ENCODE measurements around the gene PIGL.
"Not testable (repeated sequence)": the region's sequence is repeated elsewhere in the genome, so short reads cannot be mapped to it uniquely, and the experiment has no call there.

The PIGL gene

DNA sequence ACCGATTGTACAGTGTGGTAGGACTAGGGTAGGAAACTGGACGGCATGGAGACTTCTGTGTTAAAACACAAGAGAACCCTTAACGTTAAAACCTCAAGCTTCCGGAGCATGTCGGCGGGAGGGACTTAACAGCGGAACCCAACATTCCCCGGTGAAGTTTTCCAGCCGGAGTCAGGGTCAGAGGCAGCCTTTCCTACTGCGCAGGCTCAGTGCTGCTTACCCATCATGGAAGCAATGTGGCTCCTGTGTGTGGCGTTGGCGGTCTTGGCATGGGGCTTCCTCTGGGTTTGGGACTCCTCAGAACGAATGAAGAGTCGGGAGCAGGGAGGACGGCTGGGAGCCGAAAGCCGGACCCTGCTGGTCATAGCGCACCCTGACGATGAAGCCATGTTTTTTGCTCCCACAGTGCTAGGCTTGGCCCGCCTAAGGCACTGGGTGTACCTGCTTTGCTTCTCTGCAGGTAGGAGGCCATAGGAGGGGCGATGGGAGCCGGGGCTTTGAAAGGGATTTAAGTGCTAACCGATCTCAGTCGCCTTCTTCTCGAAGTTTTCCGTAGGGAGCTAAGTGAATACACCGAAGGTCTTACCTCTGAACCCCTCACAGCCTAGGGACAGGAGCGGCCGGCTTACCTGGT, at the start of gene PIGL:
TSS of gene PIGL (plus strand) at position 209 of the 634 bp plus-strand sequence. CDS start at position 226, 17 bp downstream.
- DNase-seq (ENCODE audit: low spot score) = peak; percentile 90

DNA sequence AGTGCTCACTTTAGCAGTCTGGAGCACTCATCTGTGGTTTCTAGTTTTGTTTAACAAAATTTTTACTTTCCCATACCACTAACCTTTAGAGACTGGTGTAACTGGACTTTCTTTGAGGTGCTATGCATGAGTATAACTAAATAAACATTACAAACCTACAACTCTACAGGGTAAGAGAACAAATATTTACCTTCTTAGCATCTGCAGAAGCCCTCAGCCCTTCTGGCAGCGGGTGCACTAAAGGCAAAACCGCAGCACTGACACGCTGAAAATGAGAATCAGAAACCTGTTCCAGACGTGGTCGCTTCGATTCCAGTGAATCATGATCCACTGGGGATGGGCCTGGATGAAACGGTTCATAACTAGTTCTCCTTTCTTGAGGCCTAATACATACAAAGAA, 45.4 kb upstream of the PIGL start:
- no peak for DNase-seq (ENCODE audit: low spot score)

DNA sequence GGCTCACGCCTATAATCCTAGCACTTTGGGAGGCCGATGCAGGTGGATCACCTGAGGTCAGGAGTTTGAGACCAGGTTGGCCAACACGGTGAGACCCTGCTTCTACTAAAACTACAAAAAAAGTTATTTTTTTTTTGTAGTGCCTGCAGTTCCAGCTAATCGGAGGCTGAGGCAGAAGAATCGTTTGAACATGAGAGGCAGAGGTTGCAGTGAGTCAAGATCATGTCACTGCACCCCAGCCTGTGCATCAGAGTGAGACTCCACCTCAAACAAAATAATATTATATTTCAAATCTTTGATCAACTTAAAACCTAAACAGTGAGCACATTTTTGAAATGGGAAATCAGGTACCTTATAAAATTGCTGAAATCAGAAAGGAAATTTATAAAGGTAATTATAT, 38.2 kb upstream of the PIGL start:
- no peak for DNase-seq (ENCODE audit: low spot score)

DNA sequence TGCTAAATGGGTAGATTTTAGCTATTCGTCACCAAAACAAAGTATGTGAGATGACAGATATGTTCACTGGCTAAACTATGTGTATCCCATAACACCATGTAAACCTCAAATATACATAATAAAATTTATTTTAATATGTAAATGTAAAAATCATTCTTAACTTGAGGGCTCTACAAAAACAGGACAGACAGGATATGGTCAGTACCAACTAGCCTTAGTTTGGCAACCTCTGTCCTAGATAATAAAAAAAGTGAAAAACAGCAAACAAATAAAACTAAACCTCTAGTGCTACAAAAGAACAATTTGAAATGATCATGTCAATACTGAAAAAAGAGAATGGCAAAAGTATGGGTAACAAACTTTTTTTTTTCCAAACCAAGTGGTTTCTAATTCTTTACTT, 35.4 kb upstream of the PIGL start:
- DNase-seq (ENCODE audit: low spot score) = no peak

DNA sequence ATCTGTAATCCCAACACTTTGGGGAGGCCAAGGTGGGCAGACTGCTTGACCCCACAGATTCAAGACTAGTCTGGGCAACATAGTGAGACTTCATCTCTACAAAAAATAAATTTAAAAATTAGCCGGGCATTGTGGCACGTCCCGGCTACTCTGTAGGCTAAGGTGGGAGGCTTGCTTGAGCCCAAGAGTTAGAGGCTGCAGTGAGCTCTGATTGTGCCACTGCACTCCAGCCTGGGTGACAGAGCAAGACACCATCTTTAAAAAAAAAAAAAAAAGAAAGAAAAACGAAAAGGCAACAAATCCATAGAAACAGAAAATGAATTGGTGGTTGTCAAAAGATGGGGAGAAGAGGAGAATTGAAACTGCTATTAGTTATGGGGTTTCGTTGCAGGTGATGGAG, 29.4 kb upstream of the PIGL start:
- DNase-seq (ENCODE audit: low spot score) = no peak

GRCh38 chr17:16189791-16190348, 27.1 kb upstream of the PIGL start:
- no peak for DNase-seq (ENCODE audit: low spot score)

DNA sequence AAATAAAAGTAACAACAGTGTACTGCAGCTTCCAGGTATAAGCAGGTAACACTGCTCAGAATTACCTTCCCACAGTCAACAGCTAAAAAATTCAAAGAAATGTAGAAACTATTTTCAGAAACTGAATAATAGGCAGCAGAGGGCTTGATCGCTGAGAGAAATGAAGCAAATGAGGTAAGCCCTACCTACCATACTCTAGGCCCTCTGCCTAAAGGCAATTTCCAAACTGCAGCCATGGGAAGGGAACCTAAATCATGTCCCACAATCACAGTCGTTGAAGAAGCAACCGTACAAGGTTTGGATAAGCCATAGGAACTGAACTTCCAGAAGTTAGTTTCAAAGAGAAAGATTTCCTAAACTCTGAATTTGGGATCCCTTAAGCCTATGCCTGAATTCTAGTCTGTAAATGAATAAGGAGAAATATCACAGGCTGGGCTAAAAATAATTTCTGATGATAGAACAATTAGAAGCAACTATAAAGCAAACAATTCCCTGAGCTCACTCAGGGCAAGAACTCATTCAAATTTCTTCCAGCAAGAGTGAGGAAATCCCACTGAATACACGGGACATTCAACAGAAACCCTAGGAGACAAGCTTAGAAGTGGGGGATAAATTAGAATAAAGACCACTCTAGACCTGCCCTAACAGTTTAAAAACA, 26.2 kb upstream of the PIGL start:
- DNase-seq (ENCODE audit: low spot score) = no peak

GRCh38 chr17:16191604-16192003, 25.4 kb upstream of the PIGL start:
- DNase-seq (ENCODE audit: low spot score) = no peak

DNA sequence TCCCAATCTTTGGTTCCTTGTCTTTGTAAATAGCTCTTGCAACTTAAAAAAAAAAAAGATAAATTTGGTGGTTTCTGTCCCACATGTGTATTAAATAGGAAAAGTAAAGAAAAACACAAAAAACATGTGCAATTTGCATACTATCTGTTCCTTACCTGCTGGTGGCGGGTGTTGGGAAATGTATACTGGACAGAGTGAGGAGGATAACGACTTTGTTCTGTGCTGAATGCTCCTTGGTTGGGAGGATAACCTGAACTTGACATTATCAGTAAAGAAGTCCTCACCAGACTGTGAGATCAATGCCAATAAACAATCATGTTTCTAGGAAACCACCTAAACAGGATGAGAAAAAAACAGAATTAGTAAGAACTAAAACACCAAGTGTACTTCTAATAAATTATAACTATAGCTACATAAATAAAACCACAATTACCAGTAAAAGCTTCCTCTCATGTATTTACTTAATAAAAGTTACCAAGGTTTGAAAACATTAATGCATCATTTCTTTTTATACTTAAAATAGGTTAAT, 22.6 kb upstream of the PIGL start:
- not testable (repeated sequence) for DNase-seq (ENCODE audit: low spot score)

DNA sequence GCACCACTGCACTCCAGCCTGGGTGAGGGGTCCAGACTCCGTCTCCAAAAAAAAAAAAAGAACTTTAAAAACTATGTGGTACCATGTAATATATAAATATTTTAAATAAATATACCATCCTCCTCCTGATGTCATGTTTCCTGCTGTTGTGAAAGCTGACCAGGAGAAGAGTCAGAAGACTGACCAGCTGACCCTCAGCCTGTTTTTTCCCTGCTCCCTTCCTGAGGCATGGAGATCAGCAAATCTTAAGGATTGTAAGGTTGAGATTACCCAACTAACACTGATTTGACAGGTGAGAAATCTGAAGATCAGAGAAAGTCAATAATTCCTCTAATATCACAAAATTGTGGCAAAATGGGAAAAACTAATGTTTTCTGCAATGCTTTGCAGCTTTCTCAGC, 19.7 kb upstream of the PIGL start:
- no peak for DNase-seq (ENCODE audit: low spot score)

- no peak for DNase-seq (ENCODE audit: low spot score)
Measured at GRCh38 chr17:16199093-16199492, 17.9 kb upstream of the PIGL start.

DNA sequence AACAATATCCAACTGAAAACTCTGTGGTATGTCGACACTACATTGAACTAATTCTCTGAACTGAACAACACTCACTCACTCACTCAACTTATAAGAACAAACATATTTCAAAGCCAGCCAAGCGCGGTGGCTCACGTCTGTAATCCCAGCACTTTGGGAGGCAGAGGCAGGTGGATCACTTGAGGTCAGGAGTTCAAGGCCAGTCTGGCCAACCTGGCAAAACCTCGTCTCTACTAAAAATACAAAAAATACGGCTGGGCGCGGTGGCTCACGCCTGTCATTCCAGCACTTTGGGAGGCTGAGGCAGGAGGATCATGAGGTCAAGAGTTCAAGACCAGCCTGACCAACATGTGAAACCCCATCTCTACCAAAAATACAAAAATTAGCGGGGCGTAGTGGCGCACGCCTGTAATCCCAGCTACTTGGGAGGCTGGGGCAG, 15.3 kb upstream of the PIGL start:
- not testable (repeated sequence) for DNase-seq (ENCODE audit: low spot score)

DNA sequence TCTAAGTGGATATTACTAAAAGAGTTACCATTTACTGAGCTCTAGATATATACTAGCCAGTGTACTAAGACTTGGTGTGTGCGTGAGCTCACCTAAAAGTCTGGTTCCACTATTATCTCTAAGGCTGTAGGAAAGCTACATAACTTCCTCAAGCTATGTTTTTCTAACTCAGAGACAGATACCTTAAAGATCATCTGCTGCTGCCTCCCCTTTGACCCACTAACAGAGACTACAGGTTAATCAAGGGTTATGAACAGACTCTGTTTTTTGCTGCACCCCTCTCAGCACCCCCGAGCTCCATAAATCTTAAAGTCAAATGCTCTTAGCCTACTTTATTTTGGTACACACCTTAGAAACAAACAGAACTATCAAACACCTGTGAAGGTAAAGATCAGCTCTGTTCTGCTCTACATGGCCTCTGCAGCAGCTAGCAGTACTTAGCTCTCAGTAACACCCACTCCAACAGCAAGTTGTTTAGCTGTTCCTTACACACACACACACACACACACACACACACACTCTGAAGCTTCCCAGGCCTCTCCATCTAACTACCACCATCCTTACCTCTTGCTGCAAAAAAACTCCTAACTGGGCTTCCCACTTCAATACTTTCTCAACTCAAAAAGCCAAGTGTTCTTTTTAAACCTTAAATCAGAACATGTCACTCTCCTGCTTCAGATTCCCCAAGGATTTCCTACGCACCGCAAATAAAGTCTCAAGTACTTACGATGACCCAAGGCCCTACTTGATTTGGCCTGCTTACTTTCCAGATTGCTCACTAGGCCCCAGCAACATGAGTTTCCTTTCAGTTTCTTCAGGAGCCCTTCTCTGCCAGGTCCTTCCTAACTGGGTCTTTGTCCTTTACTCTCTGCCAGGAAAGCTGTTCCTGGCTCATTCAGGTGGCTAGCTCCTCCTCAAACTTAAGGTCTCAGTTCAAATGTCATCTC, 14.2 kb upstream of the PIGL start:
- not testable (repeated sequence) for DNase-seq (ENCODE audit: low spot score)

GRCh38 chr17:16204763-16205162, 12.2 kb upstream of the PIGL start:
- DNase-seq (ENCODE audit: low spot score) = not testable (repeated sequence)

- no peak for DNase-seq (ENCODE audit: low spot score)
Measured at GRCh38 chr17:16211590-16211989, 5.4 kb upstream of the PIGL start.

- no peak for DNase-seq (ENCODE audit: low spot score)
Measured at GRCh38 chr17:16212793-16213192, 4.2 kb upstream of the PIGL start.

- no peak for DNase-seq (ENCODE audit: low spot score)
Measured at GRCh38 chr17:16214190-16215001, 2.6 kb upstream of the PIGL start.

DNA sequence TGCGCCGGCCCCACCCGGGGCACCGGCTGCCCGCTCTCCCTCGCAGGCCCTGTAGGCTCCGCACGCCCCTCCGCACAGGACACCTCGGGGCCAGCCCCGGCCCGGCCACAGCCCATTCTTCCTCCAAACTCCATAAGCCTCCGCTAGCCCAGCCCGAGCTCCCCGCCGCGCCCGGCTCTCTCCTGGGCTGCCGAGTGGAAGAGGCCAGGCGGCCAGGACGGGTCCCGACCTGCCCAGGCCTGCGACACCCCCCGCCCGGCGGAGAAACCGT, 2.1 kb upstream of the PIGL start:
- DNase-seq (ENCODE audit: low spot score) = peak; percentile 45

- peak; percentile 92 for DNase-seq (ENCODE audit: low spot score)
Measured at GRCh38 chr17:16215273-16215964, 1.6 kb upstream of the PIGL start, which contains the start of gene NCOR1. Gene NCOR1, minus strand, starts transcription at chr17:16215534. Its CDS starts 20,965 bp downstream, at chr17:16194569.

DNA sequence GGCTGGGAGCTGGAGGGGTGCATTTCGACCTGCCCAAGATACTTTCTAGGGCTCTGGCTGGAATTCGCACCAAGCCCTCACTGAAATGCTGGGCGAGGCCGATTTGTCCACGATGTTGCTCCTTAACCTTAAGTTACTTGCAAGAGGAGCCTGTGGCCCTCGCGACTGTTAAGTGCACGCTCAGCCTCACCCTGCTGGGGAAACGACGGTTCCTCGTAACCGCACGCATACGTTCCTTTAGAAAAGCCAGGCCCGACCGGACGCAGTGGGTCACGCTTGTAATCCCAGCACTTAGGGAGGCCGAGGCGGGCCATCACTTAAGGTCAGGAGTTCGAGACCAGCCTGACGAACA, 1.1 kb upstream of the PIGL start:
- DNase-seq (ENCODE audit: low spot score) = peak; percentile 49
